T-helper 2 cell (primary cell): ENCODE measurements around the gene OVOL2.
"Not testable (repeated sequence)": the region's sequence is repeated elsewhere in the genome, so short reads cannot be mapped to it uniquely, and the experiment has no call there.

Experiments
- DNase-seq, 5 experiments: peaks; one replicate each; pipeline versions ENCODE4 v3.0.0 to v3.0.0-alpha.2; 2012 to 2022

Gene OVOL2

DNA sequence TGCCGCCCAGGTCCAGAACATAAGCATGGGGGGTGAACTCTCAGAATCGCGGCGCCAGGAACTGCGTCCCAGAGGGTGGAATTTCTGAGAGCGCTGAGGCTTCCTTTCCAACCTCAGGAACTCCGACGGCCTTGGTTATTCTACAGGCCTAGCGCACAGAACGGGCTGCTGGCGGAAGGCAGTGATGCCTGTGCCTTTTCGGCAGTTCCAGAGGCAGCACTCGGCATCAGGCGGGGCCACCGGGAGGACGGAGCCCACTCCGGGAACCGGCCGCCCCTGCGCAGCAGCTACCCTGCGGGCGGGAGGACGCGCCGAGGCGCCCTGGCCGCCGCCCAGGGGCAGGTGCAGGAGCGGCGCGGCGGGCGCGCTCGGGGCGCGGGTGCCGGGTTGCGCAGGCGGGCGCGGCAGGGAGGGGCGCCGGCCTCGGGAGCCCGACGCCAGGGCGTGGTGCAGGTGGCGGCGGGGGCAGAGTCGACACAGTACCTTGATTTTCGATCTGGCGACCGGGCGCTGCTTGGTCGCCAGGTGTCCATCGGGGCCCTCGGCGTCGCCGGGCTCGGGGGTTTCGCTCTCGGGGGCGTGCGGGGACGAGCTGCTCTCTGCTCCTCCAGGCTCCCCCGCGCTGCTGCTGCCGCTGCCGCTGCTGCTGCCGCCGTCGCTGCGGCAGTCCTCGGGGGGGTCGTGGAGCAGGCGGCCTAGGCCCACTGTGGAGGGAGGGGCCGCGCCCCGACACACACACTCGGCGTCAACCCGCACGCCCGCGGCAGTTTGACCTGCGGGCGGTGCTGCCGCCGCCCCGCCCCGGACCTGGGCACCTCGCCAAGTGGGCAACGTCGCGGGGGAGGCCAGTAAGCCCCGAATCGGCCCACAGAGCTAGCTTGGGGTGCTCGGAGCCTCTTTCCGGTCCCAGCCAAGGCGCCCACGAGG lies 1.3 kb downstream of the OVOL2 start:
- DNase-seq: no peak

GRCh38 chr20:18055261-18055660 lies 2.5 kb downstream of the OVOL2 start:
- no peak for DNase-seq

DNA sequence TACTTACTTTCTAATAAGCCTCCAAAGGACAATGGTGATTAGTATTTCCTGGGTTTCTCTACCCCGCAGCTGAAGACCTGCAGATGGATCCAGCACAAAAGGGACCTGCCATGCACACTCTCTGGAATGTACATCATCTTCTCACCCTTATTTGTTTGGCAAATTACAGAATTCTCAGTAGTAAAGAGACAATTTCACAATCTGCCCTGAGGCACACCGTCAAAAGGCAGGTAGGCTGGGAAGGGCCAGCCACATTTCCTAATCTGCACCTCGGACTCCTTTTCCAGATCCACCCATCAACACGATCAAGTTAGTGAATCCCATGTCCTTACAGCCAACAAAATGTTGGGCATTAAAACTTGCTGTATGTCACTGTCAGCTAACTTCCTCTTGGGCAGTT lies 4.9 kb downstream of the OVOL2 start:
- no peak for DNase-seq

DNA sequence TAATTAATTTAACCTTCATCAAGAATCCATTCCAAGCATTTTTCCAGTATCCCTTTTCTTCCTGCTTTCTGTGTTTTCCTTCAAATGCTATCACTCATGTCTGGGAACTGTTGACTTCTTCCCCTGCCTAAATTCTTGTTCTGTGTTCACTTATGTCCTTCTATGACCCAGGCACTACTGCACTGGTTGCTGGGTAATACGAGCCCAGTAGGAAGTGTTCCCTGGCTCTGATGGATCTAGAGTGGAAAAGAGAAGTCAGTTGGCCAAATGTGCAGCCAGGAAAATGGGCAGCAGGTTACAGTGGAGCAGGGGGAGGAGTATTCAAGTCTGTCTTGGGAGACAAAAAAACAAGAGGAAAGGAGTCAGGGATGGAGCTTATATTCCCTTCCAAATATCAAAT lies 7.1 kb downstream of the OVOL2 start:
- no peak for DNase-seq

- DNase-seq: no peak
These were observed 9.5 kb downstream of the OVOL2 start for GRCh38 chr20:18048176-18048575.

DNA sequence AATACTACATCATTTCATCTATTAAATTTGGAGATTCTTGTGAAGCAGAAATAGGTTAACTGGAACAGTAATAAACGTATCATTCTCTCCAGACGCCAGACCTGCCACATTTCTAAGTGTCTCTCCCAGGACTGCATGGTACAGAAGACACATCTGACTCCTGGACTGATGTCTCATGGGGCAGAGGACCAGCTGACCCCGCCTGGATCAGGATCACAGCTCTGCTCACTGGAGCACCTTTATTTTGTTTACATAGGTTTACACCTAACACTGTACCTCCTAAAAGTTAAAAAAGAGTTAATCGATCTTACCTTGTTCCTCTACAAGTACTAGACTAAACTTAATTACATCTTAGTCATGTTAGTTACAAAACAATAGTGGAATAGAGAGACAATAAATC lies 11.2 kb downstream of the OVOL2 start:
- DNase-seq: no peak

- DNase-seq: no peak
These were observed 15.5 kb downstream of the OVOL2 start for GRCh38 chr20:18042229-18042628.

- DNase-seq: no peak
These were observed 16.3 kb downstream of the OVOL2 start for GRCh38 chr20:18041462-18041861.

DNA sequence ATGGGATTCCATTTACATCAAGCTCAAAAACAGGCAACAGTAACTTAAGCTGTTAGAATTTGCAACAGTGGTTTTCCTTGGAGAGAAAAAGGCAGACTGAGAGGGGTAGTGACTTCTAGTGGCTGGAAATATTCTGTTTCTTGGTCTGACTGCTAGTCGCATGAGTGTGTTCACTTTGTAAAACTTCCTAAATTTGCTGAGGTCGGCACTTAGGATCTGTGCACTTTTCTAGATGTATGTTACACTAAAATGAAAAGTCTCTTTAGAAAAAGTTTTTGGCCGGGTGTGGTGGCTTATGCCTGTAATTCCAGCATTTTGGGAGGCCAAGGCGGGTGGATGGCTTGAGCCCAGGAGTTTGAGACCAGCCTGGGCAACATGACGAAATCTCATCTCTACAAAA lies 18.7 kb downstream of the OVOL2 start:
- DNase-seq: no peak

DNA sequence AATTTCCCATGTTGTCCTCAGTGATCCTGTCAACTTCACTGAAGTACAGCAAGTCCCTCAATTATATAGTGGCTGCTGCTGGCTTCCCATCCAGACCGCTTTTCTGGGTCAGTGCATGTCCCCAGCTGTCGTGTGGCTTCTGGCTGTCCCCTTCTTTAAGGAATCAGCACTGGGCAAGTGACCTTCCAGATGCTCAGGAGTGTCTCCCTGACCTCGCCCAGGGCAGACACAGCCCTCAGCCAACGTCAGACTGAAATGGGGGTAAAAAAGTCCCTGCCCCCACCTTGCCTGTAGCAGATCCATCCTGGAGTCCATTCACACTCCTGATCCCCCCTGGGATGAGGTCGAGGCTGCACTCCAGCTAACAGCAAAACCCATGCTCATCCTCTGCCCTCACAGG lies 23.7 kb downstream of the OVOL2 start:
- no peak for DNase-seq

DNA sequence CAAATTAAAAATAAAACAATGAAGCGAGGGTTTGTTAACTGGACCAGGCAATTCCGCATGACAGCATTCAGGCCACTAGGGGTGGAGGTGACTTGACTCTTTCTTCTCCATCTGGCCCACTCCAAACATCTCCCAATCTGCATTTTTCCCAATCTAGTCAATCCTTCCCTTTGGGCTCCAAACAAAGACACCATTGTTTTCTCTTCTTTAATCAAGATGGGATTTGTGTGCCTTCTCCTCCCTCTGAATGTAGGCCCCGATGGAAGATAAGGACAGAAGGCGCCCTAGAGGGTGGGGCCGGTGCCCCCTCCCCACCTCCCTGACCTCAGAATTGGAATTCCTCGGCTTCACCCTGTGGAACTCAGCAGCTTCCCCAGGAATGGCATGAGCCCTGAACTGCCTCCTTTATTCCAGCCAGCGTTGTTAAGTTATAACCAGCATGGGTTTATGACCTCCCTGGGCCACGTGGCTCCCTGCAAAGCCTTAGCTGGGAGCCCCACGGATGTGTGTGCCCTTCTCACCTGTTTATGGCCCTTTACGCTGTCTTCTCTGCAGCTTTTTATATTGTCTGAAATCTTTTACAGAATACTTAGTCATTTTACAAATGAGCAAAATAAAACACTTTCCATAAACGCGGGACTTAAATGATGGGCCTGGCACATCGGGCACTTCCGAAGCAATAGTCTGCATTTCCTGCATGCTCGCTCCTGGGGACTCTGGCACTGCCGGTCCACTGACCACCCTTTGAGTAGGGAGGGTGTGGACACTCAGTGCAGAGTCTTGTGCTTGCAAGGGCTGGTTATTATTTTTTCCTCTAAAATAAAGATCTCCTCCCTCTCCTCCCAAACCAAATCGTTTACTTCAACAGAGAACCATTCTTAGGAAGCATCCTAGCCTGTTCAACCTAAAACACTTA lies 24.5 kb downstream of the OVOL2 start:
- no peak for DNase-seq

DNA sequence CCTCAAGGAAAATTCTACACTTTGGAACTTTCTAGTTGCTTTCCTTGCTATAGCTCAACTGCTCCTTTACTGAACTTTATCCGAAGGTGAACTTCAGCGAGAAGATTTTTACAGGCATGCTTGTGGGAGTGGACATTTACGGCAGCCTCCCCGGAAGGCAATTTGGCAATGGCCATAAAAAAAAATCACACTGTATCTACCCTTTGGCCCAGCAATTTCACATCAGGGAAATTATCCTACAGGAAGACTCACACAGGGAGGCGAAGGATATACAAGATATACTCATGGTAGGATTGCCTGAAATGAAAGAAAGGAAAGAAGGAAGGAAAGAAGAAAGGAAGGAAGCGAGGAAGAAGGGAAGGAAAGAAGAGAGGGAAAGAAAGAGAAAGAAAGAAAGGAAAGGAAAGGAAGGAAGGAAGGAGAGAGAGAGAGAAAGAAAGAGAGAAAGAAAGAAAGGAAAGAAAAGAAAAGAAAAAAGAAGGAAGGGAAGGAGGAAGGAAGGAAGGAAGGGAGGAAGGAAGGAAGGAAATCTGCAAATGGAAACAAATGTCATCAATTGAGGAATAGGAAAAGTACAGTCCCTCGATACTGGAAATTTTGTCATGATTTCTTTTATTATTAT lies 25.7 kb downstream of the OVOL2 start:
- no peak for DNase-seq

DNA sequence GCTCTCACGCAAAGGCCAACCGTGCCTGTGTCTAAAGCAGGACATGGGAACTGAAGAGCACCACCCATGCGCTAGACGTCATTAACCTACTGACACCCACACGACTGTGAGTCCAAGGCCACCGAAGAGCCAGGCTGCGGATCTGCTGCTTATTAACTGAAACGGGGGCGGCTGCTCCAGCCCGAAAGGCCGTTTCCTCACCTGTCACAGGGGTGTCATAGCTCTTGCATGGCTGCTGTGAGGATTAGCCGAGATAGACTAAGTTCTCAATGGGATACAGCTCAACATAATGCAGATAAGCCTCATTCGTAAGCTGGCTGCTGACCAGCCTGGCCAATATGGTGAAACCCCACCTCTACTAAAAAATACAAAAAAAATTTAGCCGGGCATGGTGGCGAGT lies 26.7 kb downstream of the OVOL2 start:
- no peak for DNase-seq

DNA sequence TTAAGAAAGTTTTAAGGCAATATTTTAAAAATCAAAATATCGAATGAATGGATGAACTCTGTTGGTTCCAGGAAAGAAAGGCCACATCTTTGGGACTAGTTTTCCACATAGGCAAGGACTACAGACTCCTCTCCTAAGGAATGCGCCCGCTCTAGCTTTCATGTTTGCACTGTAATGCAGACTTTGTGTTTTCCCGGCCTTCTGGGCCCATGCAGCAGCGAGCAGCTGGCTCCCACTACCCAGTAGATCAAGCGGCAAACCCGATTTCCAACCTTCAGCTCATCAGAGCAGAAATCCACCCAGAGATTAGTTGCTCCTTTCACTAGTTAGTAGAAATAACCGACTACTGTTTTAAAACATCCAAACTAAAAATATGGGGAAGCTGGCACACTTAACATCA lies 27.7 kb downstream of the OVOL2 start:
- DNase-seq: no peak

DNA sequence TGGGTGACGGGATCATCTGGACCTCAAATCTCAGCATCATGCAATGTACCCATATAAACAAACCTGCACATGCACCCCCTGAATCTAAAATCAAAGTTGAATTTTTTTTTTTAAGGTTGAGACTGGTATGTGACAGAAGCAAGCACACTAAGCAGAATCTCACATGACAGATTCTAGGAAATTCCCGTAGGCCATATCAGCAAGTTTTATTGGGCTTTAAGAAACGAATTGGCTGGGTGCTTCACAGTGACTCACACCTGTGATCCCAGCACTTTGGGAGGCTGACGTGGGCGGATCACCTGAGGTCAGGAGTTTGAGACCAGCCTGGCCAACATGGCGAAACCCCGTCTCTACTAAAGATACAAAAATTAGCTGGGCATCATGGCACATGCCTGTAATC lies 30.7 kb downstream of the OVOL2 start:
- not testable (repeated sequence) for DNase-seq

DNA sequence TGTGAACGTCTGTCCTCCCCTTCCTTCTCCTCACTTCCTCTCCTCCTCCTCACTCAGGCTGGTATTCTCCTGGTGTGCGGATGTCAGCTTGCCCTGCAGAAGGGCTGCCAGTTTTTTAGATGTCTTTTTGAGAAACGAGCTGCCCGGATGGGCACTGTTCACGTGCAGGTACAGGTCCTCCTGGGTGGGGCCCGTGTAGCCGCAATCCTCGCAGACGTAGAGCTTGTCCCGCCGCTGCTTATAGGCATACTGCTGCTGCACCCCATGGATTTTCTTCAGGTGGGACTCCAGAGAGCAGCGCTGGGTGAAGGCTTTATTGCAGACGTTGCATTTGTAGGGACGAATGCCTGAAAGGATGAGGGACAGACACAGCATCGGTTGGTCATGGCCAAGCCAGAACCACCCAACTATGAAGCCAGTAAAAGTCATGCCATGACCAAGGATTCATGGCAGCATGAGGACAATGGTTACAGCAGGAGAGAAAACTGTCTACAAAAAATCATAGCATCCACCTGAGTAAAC lies 33.0 kb downstream of the OVOL2 start:
- DNase-seq: no peak

DNA sequence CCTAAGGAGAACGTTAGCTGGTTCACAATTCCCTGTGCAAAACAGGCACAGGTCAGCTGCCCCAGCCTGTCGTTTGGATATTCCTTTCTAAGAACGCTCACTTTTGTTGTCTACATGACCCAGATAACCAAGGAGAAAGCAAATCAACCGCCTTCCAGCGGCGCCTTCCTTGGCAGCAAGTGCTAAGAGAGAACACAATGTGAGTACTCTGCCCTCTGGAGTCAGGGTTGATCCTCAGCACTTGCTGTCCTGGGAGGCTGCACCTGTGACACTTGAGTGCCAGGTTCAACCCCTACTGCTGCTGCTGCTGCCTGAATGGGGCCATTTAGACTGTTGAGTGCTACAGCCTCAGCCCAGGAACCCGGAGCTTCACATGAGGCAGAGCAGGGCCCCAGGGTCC lies 36.8 kb downstream of the OVOL2 start:
- DNase-seq: no peak

DNA sequence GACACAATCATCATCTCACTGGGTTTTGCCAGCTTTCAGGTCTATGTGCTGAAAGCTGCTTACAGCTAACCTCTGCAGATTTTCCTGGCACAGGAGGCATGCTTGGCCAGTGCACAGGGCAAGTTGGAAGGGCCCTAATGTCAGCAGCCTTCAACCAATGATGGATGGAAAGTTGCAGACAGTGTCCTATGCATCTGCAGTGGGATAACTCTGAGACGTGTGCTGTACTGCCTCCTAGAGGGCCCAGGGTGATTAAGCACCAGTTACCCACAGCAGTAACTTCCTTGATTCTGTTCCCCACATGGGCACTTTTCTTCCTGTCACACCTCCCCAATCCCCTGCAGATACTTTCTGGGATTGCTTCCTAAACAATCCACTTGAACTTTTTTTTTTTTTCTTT lies 38.6 kb downstream of the OVOL2 start:
- peak in 1 of 5 experiments; percentile 43 for DNase-seq

DNA sequence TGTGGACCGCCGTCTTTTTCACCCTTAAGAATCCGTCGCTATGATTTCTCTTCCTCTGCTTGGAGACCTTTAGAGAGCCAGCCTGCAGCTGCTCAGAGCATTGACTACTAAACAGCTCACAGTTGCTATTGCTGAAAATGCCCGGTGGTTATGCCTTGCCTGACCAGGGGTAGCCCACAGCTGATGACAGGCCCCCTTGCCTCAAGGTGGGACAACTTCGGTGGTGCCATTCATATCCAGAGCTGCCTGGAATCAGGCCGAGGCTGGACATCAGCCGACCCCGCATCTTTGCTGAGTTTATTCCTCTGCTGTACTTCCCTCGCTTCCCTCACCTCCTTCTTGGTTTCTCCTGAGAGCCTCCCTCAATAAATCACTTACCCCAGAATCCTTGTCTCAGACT lies 39.6 kb downstream of the OVOL2 start:
- DNase-seq: no peak

- DNase-seq: no peak
These were observed 40.9 kb downstream of the OVOL2 start for GRCh38 chr20:18016772-18017171.

DNA sequence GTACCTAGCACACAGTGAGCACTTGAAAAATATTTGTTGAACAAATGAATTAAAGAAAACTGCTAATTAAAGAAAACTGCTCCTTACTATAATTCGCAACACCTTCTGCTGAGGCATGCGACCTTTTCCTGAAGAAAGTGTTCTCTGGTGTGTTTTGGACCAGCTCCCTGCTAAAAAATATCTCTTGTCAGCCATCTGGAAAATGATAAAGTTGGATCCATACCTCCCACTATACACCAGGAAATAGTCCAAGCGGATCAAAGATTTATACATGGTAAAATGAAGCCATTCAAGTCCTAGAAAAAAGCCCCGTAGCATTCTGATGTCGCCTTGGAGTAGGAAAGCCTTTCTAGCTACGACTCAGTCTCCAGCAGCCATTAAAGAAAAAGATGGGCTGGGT lies 43.3 kb downstream of the OVOL2 start:
- DNase-seq: no peak

GRCh38 chr20:18012901-18013300 lies 44.8 kb downstream of the OVOL2 start:
- no peak for DNase-seq
